Heart left ventricle (tissue), 13 donors: ENCODE data around the gene PALLD.
A peak's percentile ranks its signal among the peaks of the same experiment; 100 is the strongest.

Experiments used
- CTCF ChIP-seq, 12 donors: fragments of 200-600 bp; sonication (generic) in 4 of 12; IDR thresholded peaks; one replicate each; pipeline versions ENCODE4 v1.5.0 to v1.8.0; 2018 to 2022; ENCODE audit warnings: antibody characterized with exemption in 12 of 12, mild to moderate bottlenecking in 5 of 12
- POLR2A ChIP-seq, 2 donors: fragments of 450-650 bp; IDR thresholded peaks; one replicate each; pipeline ENCODE4 v1.6.1; 2017; ENCODE audit warnings: antibody characterized with exemption in 2 of 2, mild to moderate bottlenecking in 2 of 2, moderate library complexity in 2 of 2
- donor health status: ischemic (EF 13 %, LVEDD 7.1; RV severe dilation, severe dysfunction).
- donor health status: DM: no; HTN: yes; CAD: no.
- donor health status: DM: no; HTN: no; CAD: no.
- donor health status: ischemic (EF 25% LVEDD 6.9; RV normal size, moderate dysfunction).
- donor health status: ischemic (EF 25% LVEDD 5.7; RV mildly dilated, moderate dysfunction).
- donor health status: ischemic (EF 35%, LVEDD 5.7; RV mildly dilated, moderate dysfunction).
- donor health status: nonischemic (EF 11% LVEDD 7.7; RV severe dilation, severe dysfunction).
- donor health status: DM: yes; HTN: yes; CAD: no.
- donor health status: PGD.
- donor health status: ischemic (EF 29% LVEDD 5.4; RV normal size, mild dysfunction).
- donor health status: nonischemic (EF 23%, LVEDD 6.1; RV moderate dilation, normal function).

GRCh38 chr4:168868802-168869201 is 371.9 kb downstream of the PALLD start:
- peak in 1 of 12 donors; percentile 17 for TF ChIP-seq CTCF (IDR thresholded peaks at IDR 0.05)
- no peak for TF ChIP-seq POLR2A (IDR thresholded peaks at IDR 0.05)
